Nephron (organoid): ENCODE results near the gene PKHD1.

Experiments used
- H3K27ac Mint-ChIP-seq, 3 experiments: 2 replicates each; pipeline ENCODE4 v1.8.0; 2020; ENCODE audit warnings: mixed read lengths in 3 of 3, mild to moderate bottlenecking in 2 of 3, moderate library complexity in 1 of 3
- H3K27me3 Mint-ChIP-seq: 2 replicates; pipeline ENCODE4 v1.8.0; 2021; ENCODE audit warnings: low read depth, mild to moderate bottlenecking, moderate library complexity, mixed read lengths
- H3K36me3 Mint-ChIP-seq: 2 replicates; pipeline ENCODE4 v1.8.0; 2020; ENCODE audit warnings: low read depth, mixed read lengths
- H3K4me1 Mint-ChIP-seq: 2 replicates; pipeline ENCODE4 v1.8.0; 2020; ENCODE audit warnings: mixed read lengths
- H3K4me3 Mint-ChIP-seq, 3 experiments: 2 replicates each; pipeline ENCODE4 v1.8.0; 2020; ENCODE audit warnings: mild to moderate bottlenecking in 3 of 3, mixed read lengths in 3 of 3, moderate library complexity in 2 of 3
- H3K9me3 Mint-ChIP-seq: 2 replicates; pipeline ENCODE4 v1.8.0; 2020; ENCODE audit warnings: mixed read lengths
- CTCF ChIP-seq, 3 experiments: fragments of 200-600 bp; sonication (generic); IDR thresholded peaks; one replicate each; pipeline ENCODE4 v1.5.0; 2021; ENCODE audit warnings: antibody characterized with exemption in 3 of 3; ENCODE audit not compliant: unreplicated experiment in 3 of 3

PKHD1 gene

GRCh38 chr6:52087498-52087999 is at the start of gene PKHD1:
TSS of gene PKHD1 (minus strand) at chr6:52087613. CDS start at chr6:52084933, 2,680 bp downstream.
- H3K27me3 Mint-ChIP-seq, result no peaks in the 10 kb centered on the region
- peaks cover 5% of the 10 kb centered on the region for H3K36me3 Mint-ChIP-seq
- H3K9me3 Mint-ChIP-seq, result no peaks in the 10 kb centered on the region
- peak; percentile 40 to 54 (median 48) for TF ChIP-seq CTCF (IDR thresholded peaks at IDR 0.05; ENCODE audit: unreplicated experiment in 3 of 3)
- peak within 1 kb of the TSS; percentile 86 to 96 (median 89) for H3K27ac Mint-ChIP-seq
- peaks cover 21% of the 10 kb centered on the region for H3K4me1 Mint-ChIP-seq
- peak within 1 kb of the TSS; percentile 68 to 84 (median 76) for H3K4me3 Mint-ChIP-seq

- H3K4me3 Mint-ChIP-seq, result peak overlapping the region; percentile 68 to 94 (median 88)
- H3K36me3 Mint-ChIP-seq, result no peaks in the 10 kb centered on the region
- no peak for TF ChIP-seq CTCF (IDR thresholded peaks at IDR 0.05; ENCODE audit: unreplicated experiment in 3 of 3)
- peak overlapping the region; percentile 72 to 77 (median 74) for H3K27ac Mint-ChIP-seq
- no peaks in the 10 kb centered on the region for H3K9me3 Mint-ChIP-seq
- H3K4me1 Mint-ChIP-seq, result peaks cover 38% of the 10 kb centered on the region
- H3K27me3 Mint-ChIP-seq, result peaks cover 3% of the 10 kb centered on the region
Measured at GRCh38 chr6:52136934-52137467, 49.6 kb upstream of the PKHD1 start.

- H3K4me3 Mint-ChIP-seq, result peak overlapping the region; percentile 75 to 94 (median 88)
- H3K27me3 Mint-ChIP-seq, result peaks cover 3% of the 10 kb centered on the region
- no peak for TF ChIP-seq CTCF (IDR thresholded peaks at IDR 0.05; ENCODE audit: unreplicated experiment in 3 of 3)
- peak overlapping the region; percentile 77 to 94 (median 91) for H3K27ac Mint-ChIP-seq
- H3K9me3 Mint-ChIP-seq, result no peaks in the 10 kb centered on the region
- H3K36me3 Mint-ChIP-seq, result no peaks in the 10 kb centered on the region
- peaks cover 39% of the 10 kb centered on the region for H3K4me1 Mint-ChIP-seq
Measured at GRCh38 chr6:52136055-52136454, 48.6 kb upstream of the PKHD1 start.

- peaks cover 42% of the 10 kb centered on the region for H3K4me1 Mint-ChIP-seq
- no peaks in the 10 kb centered on the region for H3K36me3 Mint-ChIP-seq
- no peaks in the 10 kb centered on the region for H3K9me3 Mint-ChIP-seq
- peaks cover 3% of the 10 kb centered on the region for H3K27me3 Mint-ChIP-seq
- TF ChIP-seq CTCF (IDR thresholded peaks at IDR 0.05; ENCODE audit: unreplicated experiment in 3 of 3), result no peak
- peak overlapping the region in 2 of 3 experiments; percentile 7 to 94 for H3K4me3 Mint-ChIP-seq
- H3K27ac Mint-ChIP-seq, result peak overlapping the region; percentile 77 to 94 (median 91)
Measured at GRCh38 chr6:52135217-52135616, 47.8 kb upstream of the PKHD1 start.

GRCh38 chr6:52134011-52134410 is 46.6 kb upstream of the PKHD1 start:
- TF ChIP-seq CTCF (IDR thresholded peaks at IDR 0.05; ENCODE audit: unreplicated experiment in 3 of 3), result no peak
- Mint-ChIP-seq H3K36me3 (no peaks in the 10 kb centered on the region), H3K27me3 (peaks cover 3% of the 10 kb centered on the region)

GRCh38 chr6:52133324-52133723 is 45.9 kb upstream of the PKHD1 start:
- peaks cover under 1% of the 10 kb centered on the region for H3K27me3 Mint-ChIP-seq
- TF ChIP-seq CTCF (IDR thresholded peaks at IDR 0.05; ENCODE audit: unreplicated experiment in 3 of 3), result no peak
- H3K36me3 Mint-ChIP-seq, result no peaks in the 10 kb centered on the region
- peak overlapping the region in 1 of 3 experiments; percentile 78 for H3K4me3 Mint-ChIP-seq
- peaks cover 51% of the 10 kb centered on the region for H3K4me1 Mint-ChIP-seq
- no peaks in the 10 kb centered on the region for H3K9me3 Mint-ChIP-seq
- H3K27ac Mint-ChIP-seq, result peak overlapping the region; percentile 48 to 88 (median 79)

More at GRCh38 chr6:52134011-52134410, 46.6 kb upstream of the PKHD1 start:
- Mint-ChIP-seq H3K27ac (peak overlapping the region; percentile 48 to 88 (median 79)), H3K9me3 (no peaks in the 10 kb centered on the region), H3K4me1 (peaks cover 44% of the 10 kb centered on the region), H3K4me3 (peak overlapping the region in 2 of 3 experiments; percentile 38 to 78)
